Measurements from ENCODE around the gene RNF144A.

DNA sequence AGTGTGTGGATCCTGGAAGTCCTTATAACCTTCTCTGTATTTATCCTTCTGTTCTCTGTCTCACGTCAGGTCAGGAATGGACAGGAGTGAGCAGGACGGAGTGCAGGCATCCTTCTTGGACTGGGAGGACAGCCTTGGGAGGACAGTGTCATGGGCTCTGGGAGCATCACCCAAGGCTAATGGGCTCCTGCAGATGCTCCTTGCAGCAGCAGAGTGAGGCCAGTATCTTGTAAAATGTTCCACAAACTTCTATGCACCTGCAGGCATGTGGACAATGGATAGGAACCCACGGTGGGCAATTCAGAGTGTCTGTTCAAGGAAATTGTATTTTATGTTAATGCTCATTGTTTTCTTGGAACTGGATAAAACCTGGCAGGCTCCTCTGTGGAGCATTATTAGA is 176.2 kb downstream of the RNF144A start:
- TF ChIP-seq, protein P1, sequence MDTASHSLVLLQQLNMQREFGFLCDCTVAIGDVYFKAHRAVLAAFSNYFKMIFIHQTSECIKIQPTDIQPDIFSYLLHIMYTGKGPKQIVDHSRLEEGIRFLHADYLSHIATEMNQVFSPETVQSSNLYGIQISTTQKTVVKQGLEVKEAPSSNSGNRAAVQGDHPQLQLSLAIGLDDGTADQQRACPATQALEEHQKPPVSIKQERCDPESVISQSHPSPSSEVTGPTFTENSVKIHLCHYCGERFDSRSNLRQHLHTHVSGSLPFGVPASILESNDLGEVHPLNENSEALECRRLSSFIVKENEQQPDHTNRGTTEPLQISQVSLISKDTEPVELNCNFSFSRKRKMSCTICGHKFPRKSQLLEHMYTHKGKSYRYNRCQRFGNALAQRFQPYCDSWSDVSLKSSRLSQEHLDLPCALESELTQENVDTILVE (CRISPR knock-in tag; IDR thresholded peaks at IDR 0.05), result no peak
- TF ChIP-seq RELA (CRISPR knock-in tag; IDR thresholded peaks at IDR 0.05) (no peak), THYN1 (CRISPR knock-in tag; IDR thresholded peaks at IDR 0.05; ENCODE audit: borderline replicate concordance, low read depth) (no peak), RAD21 (CRISPR knock-in tag; IDR thresholded peaks at IDR 0.05) (no peak), SIN3A (IDR thresholded peaks at IDR 0.05; ENCODE audit: borderline replicate concordance, low read depth, low read length) (no peak), KMT2B (CRISPR knock-in tag; IDR thresholded peaks at IDR 0.05) (no peak), RFX5 (IDR thresholded peaks at IDR 0.05; ENCODE audit: low read depth, low read length) (no peak), ZNF251 (CRISPR knock-in tag; IDR thresholded peaks at IDR 0.05) (no peak)
- TF ChIP-seq, protein P2, sequence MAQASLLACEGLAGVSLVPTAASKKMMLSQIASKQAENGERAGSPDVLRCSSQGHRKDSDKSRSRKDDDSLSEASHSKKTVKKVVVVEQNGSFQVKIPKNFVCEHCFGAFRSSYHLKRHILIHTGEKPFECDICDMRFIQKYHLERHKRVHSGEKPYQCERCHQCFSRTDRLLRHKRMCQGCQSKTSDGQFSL (CRISPR knock-in tag; IDR thresholded peaks at IDR 0.05), result no peak
- TF ChIP-seq, protein P3, sequence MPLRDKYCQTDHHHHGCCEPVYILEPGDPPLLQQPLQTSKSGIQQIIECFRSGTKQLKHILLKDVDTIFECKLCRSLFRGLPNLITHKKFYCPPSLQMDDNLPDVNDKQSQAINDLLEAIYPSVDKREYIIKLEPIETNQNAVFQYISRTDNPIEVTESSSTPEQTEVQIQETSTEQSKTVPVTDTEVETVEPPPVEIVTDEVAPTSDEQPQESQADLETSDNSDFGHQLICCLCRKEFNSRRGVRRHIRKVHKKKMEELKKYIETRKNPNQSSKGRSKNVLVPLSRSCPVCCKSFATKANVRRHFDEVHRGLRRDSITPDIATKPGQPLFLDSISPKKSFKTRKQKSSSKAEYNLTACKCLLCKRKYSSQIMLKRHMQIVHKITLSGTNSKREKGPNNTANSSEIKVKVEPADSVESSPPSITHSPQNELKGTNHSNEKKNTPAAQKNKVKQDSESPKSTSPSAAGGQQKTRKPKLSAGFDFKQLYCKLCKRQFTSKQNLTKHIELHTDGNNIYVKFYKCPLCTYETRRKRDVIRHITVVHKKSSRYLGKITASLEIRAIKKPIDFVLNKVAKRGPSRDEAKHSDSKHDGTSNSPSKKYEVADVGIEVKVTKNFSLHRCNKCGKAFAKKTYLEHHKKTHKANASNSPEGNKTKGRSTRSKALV (CRISPR knock-in tag; IDR thresholded peaks at IDR 0.05), result no peak
- TF ChIP-seq, protein P4, sequence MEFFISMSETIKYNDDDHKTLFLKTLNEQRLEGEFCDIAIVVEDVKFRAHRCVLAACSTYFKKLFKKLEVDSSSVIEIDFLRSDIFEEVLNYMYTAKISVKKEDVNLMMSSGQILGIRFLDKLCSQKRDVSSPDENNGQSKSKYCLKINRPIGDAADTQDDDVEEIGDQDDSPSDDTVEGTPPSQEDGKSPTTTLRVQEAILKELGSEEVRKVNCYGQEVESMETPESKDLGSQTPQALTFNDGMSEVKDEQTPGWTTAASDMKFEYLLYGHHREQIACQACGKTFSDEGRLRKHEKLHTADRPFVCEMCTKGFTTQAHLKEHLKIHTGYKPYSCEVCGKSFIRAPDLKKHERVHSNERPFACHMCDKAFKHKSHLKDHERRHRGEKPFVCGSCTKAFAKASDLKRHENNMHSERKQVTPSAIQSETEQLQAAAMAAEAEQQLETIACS (CRISPR knock-in tag; IDR thresholded peaks at IDR 0.05), result no peak

All from HepG2 (cell line).